Activated gamma-delta T cell treated with anti-CD3 and anti-CD28 coated beads, Interleukin-2, amount 50 U/mL, for 16 hours (primary cell): Measurements from ENCODE around the gene ALDH5A1.

ENCODE experiments used
- DNase-seq: peaks from one replicate; pipeline ENCODE4 v3.0.0-alpha.2; 2020; ENCODE audit warnings: low read depth

Gene ALDH5A1

GRCh38 chr6:24524805-24525204 lies 30.0 kb downstream of the ALDH5A1 start:
- no peak for DNase-seq

- no peak for DNase-seq
These were observed 35.2 kb downstream of the ALDH5A1 start for GRCh38 chr6:24529985-24530384.

DNA sequence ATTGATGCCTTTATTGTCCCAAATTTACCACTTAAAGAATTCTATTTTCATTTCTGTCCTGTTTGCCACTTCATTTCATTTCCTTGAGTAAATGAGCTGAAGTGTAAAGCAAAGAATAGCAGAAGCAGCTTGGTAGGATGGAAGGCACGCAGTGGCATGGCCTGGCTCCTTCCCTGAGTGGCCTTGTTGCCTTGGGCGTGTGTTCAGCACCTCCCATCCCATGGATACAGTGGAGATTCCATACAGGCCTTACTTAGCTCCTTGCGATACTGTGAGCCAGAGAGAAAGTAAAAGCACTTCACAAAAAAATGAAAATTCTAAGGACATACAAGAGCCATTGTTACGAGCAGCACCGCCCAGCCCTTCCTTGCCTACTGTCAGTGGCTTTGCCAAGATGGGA lies 39.6 kb downstream of the ALDH5A1 start:
- no peak for DNase-seq

GRCh38 chr6:24535210-24535609 lies 40.4 kb downstream of the ALDH5A1 start:
- no peak for DNase-seq

DNA sequence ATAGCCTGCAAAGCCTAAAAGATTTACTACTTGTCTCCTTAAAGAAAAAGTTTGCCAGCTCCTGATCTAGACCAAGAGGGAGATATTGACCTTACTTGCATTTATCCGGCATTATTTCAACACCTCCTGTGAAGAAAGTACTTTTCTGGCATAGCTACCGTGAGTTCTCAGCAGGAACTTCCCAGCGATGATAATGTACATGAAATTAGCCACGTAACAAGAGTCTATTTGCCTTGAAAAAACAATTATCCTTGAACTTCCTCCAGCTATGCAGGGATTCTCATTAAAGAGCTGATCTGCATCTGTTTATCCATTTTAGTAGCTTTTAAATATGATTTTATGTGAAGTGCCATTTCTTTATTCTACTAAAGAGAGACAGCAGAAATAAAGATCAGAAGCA lies 41.7 kb downstream of the ALDH5A1 start:
- no peak for DNase-seq

- DNase-seq = no peak
These were observed 42.4 kb downstream of the ALDH5A1 start for GRCh38 chr6:24537082-24537699.

GRCh38 chr6:24537771-24538385 lies 43.1 kb downstream of the ALDH5A1 start:
- DNase-seq = no peak

- no peak for DNase-seq
These were observed 44.6 kb downstream of the ALDH5A1 start for GRCh38 chr6:24539416-24539815.

GRCh38 chr6:24540197-24540596 lies 45.4 kb downstream of the ALDH5A1 start:
- DNase-seq = no peak

- no peak for DNase-seq
These were observed 48.9 kb downstream of the ALDH5A1 start for GRCh38 chr6:24543683-24544082.

- no peak for DNase-seq
These were observed 50.4 kb downstream of the ALDH5A1 start for GRCh38 chr6:24545183-24545582.

DNA sequence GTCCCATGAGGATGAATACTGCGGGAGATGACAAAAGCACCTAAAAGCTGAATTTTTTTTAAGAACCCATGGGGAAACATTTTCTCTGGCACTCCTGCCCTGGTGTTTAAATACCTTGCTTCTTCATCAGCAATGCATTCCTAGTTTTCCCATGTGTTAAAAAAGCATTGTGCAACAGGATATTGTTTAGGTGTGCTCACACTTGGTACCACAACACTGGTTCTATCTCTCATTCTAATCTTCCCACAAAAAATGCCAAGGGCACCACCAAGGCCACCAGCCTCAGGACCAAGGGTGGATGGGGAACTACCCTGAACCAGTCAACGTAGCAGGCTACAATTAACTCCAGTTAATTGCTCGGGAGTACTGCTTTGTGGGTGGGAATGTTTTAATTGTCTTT lies 50.9 kb downstream of the ALDH5A1 start:
- DNase-seq = no peak

GRCh38 chr6:24546439-24546838 lies 51.7 kb downstream of the ALDH5A1 start:
- no peak for DNase-seq

DNA sequence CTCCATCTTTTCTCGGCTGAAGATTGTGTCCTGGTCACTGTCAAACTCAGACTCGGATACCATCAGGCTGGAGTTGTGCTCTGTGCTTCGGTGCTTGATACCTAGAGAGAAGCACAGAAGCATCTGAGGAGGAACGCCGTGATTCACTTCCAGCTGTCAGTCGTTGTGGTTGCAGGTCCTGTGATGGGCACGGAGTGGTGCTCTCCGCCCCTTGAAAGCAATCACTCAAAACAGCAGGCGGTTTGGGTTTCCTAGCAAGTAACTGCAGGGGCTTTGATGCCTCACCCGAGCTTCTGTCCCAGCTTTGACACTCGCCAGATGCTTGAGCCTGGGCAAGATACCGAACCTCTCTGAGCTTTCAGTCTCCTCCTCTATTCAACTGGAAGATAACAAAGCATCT lies 52.5 kb downstream of the ALDH5A1 start:
- peak; percentile 5 for DNase-seq

GRCh38 chr6:24549158-24549557 lies 54.4 kb downstream of the ALDH5A1 start:
- no peak for DNase-seq

- DNase-seq = no peak
These were observed 55.0 kb downstream of the ALDH5A1 start for GRCh38 chr6:24549674-24550353.

GRCh38 chr6:24551139-24551538 lies 56.4 kb downstream of the ALDH5A1 start:
- DNase-seq = no peak

DNA sequence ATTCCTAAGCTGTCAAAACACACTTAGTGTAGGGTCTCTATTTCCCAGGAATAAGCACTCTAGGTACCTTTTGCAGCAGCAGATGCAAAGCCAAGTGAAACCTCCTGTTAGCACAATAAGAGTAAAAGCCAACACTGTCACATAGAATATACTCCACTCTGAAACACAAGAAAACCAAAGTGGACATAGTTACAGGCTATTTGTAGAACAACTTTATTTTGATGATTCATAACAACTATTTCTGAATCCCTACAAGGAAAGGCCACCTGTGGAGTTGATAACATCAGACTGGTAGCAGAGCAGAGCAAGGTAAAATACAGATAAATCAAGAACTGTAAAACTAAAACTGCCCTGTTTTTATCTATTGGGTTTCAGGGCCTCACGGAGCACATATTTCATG lies 59.7 kb downstream of the ALDH5A1 start:
- DNase-seq = no peak

DNA sequence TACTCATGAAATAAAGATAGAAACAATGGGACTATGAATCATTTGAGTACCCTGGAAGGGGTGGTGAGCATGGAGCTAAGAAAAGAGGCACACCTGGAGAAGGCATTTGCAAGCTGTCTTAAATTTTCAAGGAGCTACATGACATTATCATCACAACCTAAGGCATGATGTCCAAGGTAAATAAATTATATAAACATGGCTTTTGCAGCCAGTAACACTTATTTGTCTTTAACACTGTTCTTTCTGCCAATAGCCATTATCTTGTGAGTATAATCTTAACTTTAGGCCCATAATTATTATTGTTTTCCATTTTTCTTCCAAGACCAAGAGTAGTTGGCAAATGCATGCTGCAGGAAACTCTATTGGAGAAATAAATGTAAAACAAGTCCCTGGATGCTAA lies 63.7 kb downstream of the ALDH5A1 start:
- no peak for DNase-seq

- DNase-seq = no peak
These were observed 69.3 kb downstream of the ALDH5A1 start for GRCh38 chr6:24564081-24564480.

- no peak for DNase-seq
These were observed 70.4 kb downstream of the ALDH5A1 start for GRCh38 chr6:24565196-24565595.

DNA sequence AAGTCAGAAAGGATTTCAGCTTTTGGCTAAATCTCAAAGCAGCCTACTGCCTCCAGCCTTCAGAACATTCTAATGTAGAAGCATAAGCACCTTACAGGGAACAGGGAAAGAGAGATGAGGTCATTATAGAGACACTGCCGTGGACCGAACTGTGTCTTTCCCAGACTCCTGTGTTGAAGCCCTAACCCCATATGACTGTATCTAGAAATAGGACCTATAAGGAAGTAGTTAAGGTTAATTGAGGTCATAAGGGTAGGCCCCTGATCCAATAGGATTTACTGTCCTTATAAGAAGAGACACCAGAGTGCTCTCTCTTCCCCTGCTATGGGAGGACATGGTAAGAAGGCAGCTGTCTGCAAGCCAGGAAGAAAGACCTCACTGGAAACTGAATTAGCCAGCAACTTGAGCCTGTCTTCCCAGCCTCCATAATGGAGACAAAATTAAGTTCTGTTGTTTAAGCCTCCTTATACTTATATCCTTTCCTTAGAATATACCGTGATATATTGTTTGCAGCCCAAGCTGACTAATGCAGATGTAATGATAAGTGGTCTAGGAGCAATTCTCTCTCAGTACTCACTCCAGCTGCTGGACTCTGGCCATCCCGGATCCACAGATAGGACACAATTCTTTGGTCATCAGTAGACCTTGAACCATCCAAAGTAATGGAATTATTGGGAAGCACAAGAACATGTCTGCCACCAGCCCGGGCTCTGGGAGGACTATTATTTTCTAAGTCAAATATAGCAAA lies 71.4 kb downstream of the ALDH5A1 start:
- DNase-seq = no peak

GRCh38 chr6:24568683-24569082 lies 73.9 kb downstream of the ALDH5A1 start:
- no peak for DNase-seq
